Activated CD4-positive, CD25-positive, alpha-beta regulatory T cell treated with anti-CD3 and anti-CD28 coated beads, Interleukin-2, amount 50 U/mL, for 72 hours (primary cell): ENCODE results near the gene NDUFS8.

Source experiments
- DNase-seq: peaks from one replicate; pipeline ENCODE4 v3.0.0; 2021

Gene NDUFS8

DNA sequence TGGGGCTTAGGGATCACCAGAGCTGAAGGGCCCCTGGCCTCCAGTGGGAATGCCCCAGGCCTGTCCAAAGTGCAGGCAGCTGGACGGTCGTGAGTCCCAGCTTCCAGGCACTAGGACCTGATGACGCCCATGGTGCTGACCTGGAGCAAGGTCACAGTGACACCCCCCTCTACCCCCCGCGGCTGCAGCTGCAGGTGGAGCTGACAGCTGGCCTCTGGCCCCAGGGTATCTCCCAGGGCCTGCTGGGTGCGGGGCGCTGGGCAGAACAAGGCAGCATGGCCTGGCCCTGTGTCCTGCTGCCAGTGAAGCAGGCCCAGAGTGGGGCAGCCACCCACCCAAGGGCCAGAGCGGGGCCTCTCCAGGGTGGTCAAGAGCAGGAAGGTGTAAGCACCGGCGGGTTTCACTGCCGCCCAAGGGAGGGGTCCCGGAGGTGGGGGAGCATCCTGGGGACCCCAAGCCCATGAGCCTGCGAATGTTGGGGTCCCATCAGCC is 7.8 kb downstream of the NDUFS8 start:
- no peak for DNase-seq

GRCh38 chr11:68038718-68039525 is 8.4 kb downstream of the NDUFS8 start, which contains the start of gene TCIRG1:
Gene TCIRG1, plus strand, starts transcription at chr11:68039025. Its CDS starts 2,247 bp downstream, at chr11:68041272.
- DNase-seq, result peak; percentile 64

GRCh38 chr11:68039526-68040086 is 9.1 kb downstream of the NDUFS8 start:
- DNase-seq, result no peak

DNA sequence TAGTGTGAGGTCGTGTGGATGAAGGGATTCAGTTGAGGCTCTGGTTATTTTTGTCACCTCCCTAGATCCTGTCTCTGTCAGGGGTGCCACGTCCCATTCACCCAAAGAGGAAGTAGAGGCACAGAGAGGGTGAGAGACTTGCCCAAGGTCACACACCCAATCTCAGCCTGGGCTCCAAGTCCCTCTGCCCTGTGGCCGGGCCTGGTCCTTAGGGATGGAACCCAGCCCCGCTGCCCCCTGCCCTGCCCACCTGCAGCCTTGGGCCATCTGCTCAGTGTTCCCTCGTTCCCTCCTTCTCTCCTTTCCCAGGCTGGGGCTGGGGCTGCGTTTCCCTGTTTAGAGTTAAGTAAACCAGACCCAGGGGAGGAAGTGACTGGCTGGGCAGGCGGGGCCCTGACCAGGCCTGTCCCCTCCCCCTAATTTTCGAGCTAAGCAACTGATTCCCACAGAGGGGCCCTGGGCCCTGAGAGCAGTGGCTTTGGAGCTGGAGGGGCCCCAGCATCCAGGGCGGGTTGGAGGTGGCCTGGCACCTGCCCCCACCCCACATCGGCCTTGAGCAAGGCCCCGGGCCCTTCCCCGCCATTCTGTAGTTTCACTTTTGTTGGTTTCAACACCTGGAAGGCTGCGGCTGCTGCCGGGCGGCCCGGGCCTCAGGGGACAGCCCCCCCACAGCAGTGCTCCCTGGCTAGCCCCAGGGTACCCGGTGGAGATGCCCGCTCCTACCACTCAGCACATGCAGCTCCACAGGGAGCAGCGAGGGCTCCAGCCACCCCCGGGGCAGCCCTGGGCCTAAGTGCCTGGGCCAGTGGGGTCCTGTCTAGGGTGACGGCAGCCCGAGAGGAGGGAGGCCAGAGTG is 9.8 kb downstream of the NDUFS8 start:
- peak; percentile 69 for DNase-seq

DNA sequence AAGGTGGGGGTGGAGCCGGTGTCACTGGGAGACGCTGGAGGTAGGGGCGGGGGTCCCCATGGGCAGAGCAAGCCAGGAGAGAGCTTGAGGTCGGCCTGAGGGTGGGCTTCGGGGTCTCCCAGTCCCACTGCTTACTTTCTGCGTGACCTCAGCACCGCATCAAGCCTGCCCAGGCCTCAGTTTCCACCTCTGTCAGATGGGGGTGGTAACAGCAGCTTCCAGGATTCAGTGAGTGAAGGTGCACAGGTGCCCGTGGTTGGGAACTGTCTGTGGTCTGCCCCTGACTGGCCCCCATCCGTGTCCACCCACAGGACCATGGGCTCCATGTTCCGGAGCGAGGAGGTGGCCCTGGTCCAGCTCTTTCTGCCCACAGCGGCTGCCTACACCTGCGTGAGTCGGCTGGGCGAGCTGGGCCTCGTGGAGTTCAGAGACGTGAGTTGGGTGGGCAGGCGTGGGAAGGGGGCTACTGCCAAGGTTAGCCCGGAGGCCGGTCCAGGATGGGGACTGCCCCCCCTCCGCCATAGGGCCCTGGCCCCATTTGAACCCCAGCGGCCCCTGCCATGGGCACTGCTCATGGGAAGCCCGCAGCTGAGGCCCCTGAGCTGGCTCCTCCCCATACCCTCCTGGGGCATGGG is 10.6 kb downstream of the NDUFS8 start:
- DNase-seq, result no peak

GRCh38 chr11:68041617-68042218 is 11.2 kb downstream of the NDUFS8 start:
- no peak for DNase-seq

DNA sequence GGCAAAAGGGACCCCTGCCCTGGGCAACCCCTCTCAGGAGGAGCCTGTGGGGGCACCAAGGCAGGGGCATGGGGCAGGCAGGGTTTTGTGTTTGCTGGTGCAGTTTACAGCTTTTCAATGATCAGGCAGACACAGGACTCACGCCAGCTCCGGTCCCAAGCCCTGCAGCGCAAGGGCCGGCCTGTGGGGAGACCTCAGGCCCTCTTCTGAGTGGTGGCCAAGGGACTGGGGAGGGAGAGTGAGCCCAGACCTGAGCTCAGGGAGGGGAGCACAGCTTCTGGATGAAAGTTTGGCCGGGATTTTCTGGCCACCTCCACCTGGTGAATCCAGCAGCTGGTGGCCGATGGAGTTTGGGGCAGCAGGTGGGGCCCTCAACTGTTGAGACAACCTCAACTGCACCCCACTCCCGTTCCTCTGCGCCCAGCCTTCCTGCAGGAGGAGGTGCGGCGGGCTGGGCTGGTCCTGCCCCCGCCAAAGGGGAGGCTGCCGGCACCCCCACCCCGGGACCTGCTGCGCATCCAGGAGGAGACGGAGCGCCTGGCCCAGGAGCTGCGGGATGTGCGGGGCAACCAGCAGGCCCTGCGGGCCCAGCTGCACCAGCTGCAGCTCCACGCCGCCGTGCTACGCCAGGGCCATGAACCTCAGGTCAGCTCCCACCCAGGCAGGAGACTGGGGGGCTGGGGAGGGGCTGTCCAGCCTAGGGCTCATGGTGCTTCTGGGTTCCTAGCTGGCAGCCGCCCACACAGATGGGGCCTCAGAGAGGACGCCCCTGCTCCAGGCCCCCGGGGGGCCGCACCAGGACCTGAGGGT is 11.9 kb downstream of the NDUFS8 start:
- no peak for DNase-seq

DNA sequence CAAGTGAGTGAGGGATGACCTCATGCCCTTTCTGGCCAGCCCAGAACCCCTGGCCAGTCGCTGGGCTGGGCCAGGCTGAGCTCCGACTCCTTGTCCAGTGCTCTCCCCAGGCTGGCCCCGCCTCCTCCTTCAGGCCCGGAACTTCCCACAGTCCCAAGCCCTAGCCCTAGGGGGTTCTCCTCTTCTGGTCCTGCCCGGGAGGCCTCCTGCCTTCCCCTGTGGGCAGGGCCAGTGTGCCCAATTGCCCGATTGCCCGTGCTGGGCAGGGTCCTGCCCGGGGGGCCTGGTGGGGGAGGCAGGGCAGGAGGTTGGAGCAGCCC is 12.5 kb downstream of the NDUFS8 start:
- DNase-seq, result no peak

DNA sequence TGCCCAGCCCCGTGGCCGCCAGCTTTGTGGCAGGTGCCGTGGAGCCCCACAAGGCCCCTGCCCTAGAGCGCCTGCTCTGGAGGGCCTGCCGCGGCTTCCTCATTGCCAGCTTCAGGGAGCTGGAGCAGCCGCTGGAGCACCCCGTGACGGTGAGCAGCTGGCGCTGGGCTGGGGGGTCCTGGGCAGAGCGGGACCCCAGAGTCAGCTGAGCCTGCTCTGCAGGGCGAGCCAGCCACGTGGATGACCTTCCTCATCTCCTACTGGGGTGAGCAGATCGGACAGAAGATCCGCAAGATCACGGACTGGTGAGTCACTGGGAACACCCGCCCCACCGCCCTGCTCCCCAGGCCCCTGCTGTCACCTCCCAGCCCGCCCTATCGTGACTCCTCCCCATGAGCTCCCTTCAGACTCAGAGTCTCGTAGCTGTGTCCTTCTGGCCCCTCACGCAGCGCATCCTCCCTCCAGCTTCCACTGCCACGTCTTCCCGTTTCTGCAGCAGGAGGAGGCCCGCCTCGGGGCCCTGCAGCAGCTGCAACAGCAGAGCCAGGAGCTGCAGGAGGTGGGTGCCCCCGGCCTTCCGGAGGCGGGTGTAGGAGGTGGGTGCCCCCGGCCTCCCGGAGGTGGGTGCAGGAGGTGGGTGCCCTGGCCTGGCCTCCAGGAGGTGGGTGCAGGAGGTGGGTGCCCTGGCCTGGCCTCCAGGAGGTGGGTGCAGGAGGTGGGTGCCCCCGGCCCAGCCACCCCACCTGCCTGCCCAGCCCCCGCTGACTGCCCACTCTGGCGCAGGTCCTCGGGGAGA is 13.1 kb downstream of the NDUFS8 start:
- no peak for DNase-seq

- no peak for DNase-seq
Measured at GRCh38 chr11:68044145-68044813, 13.8 kb downstream of the NDUFS8 start.

DNA sequence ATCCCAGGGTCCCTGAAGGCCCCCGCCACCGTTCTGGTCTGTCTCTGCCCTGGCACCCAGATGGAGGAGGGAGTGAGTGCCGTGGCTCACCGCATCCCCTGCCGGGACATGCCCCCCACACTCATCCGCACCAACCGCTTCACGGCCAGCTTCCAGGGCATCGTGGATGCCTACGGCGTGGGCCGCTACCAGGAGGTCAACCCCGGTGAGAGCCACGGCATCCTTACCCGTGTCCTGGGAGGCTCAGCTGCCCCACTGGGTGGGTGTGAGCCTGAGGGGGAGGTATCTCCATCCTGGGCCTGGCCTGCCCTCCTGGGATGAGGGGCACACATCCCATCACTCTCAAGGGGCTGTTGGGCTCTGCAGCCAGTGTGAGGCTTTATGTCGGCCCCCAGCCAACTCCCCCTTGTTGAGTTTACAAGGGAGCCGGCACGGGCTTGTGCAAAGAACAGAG is 14.4 kb downstream of the NDUFS8 start:
- DNase-seq, result no peak

DNA sequence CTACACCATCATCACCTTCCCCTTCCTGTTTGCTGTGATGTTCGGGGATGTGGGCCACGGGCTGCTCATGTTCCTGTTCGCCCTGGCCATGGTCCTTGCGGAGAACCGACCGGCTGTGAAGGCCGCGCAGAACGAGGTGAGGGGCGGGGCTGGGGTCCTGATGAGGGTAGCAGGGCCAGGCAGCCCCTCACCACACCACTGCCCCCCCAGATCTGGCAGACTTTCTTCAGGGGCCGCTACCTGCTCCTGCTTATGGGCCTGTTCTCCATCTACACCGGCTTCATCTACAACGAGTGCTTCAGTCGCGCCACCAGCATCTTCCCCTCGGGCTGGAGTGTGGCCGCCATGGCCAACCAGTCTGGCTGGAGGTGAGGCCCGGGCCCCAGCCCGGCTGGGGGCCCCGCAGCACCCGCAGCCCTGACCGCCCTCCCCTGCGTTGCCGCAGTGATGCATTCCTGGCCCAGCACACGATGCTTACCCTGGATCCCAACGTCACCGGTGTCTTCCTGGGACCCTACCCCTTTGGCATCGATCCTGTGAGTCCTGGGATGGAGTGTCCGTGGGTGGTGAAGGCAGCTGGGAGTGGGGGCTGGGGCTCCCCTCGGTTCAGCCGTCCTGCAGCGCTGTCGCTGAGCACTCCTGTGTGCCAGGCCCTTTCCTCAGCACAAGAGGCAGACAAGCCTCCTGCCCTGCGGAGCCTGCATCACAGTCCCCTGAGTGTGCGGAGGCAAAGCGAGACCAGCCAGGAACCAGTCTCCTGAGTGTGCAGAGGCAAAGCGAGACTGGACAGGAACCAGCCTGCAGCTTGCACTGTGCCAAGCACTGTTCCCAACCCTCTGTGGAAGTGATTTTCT is 17.2 kb downstream of the NDUFS8 start:
- no peak for DNase-seq

DNA sequence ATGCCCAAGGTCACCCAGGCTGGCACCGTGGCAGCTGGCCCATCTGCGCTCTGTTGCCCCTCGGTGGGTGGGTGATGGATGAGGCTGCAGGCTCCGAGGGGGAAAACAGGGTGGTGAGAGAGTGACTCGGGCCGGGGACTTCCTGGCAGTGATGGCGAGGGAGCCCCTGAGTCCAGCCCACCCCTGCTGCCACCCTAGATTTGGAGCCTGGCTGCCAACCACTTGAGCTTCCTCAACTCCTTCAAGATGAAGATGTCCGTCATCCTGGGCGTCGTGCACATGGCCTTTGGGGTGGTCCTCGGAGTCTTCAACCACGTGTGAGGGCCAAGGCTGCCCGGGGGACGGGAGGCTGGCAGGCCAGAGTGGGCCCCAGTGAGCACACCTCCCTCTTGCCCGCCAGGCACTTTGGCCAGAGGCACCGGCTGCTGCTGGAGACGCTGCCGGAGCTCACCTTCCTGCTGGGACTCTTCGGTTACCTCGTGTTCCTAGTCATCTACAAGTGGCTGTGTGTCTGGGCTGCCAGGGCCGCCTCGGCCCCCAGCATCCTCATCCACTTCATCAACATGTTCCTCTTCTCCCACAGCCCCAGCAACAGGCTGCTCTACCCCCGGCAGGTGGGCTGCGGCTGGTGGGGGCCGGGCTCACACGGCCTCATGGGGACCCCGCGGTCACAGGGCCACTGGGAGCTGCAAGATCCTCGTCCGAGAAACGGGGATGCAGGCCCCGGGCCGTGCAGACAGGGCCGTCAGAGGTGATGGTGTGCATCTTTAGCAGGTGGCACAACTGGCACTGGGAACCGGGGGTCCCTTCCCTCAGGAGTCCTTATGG is 18.4 kb downstream of the NDUFS8 start:
- no peak for DNase-seq

DNA sequence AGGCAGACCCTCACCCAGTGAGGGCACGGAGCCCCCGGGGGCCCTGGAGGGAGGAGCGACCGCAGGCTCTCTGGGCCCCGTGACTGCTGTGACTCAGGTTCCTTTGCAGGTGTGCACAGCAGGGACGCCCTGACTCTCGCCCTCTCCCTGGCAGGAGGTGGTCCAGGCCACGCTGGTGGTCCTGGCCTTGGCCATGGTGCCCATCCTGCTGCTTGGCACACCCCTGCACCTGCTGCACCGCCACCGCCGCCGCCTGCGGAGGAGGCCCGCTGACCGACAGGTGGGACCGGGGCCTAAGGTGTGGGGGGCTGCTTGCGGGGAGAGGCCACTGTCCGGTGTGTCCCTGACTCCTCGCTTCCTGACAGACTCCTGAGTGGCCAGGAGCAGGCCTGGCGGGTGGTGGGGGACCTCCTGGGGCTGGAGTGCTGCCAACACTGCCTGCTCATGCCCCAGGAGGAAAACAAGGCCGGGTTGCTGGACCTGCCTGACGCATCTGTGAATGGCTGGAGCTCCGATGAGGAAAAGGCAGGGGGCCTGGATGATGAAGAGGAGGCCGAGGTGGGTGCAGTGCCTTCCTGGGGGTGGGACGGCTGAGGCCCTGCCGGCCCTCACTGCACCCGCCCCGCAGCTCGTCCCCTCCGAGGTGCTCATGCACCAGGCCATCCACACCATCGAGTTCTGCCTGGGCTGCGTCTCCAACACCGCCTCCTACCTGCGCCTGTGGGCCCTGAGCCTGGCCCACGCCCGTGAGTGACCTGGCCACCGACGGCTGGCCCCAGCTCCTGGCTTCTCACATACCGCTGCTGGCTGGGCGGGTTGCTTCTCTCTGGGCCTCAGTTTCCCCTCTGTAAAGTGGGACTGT is 19.3 kb downstream of the NDUFS8 start:
- DNase-seq, result no peak

- DNase-seq, result no peak
Measured at GRCh38 chr11:68050371-68050841, 19.9 kb downstream of the NDUFS8 start.

- no peak for DNase-seq
Measured at GRCh38 chr11:68051191-68052136, 21.0 kb downstream of the NDUFS8 start.
